ENCODE results near the gene DLG5.

DNA sequence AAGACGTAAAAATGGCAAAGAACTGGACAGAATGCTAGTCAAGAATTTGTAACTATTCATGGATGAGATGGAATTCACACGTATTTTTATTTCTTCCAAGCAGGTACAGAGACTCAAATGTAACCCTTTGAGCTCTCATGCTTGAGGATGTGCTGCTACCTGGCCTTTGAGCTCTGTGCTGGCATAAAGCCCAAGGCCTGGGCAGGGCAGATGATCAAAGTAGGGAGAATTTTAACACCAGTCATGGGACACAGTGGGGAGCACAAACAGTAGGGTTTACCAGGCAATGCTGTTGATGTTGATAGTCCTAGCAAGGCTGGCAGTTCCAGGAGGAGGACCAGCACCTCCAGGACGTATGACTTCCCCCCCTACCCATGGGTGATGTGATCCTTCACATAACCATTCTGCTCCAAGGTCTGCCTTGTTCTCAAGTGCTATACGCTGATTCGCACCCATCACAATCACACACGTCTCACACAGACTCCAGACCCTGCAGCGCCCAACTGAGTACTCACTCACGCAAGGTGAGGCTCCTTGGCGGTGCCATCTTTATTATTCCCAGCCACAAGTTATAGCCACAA, 48.6 kb upstream of the DLG5 start:
- TF ChIP-seq CTCF (IDR thresholded peaks at IDR 0.05 in 2 of 3, conservative IDR thresholded peaks at IDR 0.05 in 1 of 3; ENCODE audit: insufficient read depth in 2 of 3, low read depth in 1 of 3, low read length in 3 of 3) (no peak), ZNF785 (CRISPR knock-in tag; IDR thresholded peaks at IDR 0.05) (no peak), NR3C1 (CRISPR knock-in tag; IDR thresholded peaks at IDR 0.05) (no peak)
- TF ChIP-seq, protein P1, sequence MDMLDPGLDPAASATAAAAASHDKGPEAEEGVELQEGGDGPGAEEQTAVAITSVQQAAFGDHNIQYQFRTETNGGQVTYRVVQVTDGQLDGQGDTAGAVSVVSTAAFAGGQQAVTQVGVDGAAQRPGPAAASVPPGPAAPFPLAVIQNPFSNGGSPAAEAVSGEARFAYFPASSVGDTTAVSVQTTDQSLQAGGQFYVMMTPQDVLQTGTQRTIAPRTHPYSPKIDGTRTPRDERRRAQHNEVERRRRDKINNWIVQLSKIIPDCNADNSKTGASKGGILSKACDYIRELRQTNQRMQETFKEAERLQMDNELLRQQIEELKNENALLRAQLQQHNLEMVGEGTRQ (CRISPR knock-in tag; IDR thresholded peaks at IDR 0.05) = no peak
- TF ChIP-seq, protein P2, sequence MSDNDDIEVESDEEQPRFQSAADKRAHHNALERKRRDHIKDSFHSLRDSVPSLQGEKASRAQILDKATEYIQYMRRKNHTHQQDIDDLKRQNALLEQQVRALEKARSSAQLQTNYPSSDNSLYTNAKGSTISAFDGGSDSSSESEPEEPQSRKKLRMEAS (CRISPR knock-in tag; IDR thresholded peaks at IDR 0.05) = no peak
- TF ChIP-seq, protein P3, sequence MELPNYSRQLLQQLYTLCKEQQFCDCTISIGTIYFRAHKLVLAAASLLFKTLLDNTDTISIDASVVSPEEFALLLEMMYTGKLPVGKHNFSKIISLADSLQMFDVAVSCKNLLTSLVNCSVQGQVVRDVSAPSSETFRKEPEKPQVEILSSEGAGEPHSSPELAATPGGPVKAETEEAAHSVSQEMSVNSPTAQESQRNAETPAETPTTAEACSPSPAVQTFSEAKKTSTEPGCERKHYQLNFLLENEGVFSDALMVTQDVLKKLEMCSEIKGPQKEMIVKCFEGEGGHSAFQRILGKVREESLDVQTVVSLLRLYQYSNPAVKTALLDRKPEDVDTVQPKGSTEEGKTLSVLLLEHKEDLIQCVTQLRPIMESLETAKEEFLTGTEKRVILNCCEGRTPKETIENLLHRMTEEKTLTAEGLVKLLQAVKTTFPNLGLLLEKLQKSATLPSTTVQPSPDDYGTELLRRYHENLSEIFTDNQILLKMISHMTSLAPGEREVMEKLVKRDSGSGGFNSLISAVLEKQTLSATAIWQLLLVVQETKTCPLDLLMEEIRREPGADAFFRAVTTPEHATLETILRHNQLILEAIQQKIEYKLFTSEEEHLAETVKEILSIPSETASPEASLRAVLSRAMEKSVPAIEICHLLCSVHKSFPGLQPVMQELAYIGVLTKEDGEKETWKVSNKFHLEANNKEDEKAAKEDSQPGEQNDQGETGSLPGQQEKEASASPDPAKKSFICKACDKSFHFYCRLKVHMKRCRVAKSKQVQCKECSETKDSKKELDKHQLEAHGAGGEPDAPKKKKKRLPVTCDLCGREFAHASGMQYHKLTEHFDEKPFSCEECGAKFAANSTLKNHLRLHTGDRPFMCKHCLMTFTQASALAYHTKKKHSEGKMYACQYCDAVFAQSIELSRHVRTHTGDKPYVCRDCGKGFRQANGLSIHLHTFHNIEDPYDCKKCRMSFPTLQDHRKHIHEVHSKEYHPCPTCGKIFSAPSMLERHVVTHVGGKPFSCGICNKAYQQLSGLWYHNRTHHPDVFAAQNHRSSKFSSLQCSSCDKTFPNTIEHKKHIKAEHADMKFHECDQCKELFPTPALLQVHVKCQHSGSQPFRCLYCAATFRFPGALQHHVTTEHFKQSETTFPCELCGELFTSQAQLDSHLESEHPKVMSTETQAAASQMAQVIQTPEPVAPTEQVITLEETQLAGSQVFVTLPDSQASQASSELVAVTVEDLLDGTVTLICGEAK (IDR thresholded peaks at IDR 0.05) = no peak
- TF ChIP-seq, protein P3 (CRISPR knock-in tag; IDR thresholded peaks at IDR 0.05) = no peak
